Measurements from ENCODE around the gene DECR2. TPM values are rescaled to one million over a fixed set of nuclear protein-coding genes. Genes with fewer than 3 reads are reported as not detected.

DECR2 gene
- total RNA-seq, 2 experiments from 2014 or later = 8.0 to 14.4 TPM

DNA sequence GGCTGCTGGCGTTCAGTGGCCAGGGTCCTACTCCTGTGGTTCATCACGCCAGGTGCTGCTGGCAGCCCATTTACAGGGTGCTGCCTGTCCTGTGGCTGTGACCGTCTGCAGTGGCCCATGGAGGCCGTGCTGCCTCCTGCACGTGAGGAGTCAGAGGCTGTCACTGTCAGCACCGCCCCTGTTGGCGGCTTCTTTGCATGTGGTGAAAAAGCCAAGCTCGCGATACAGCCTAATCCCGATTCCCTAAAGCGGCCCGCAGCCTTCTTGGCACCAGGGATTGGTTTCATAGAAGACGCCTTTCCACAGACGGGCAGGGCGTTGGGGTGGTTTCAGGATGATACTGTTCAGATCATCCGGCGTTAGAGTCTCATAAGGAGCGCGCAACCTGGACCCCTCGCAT is 59.1 kb downstream of the DECR2 start:
- Histone ChIP-seq H3K27ac (ENCODE audit: low read depth, low read length, poor library complexity, severe bottlenecking) (no peak overlapping the region), H3K4me1 (ENCODE audit: insufficient read depth, low read length, poor library complexity, severe bottlenecking) (no peaks in the 10 kb centered on the region), H3K36me3 (ENCODE audit: insufficient read depth, low read length) (peaks cover 3% of the 10 kb centered on the region; the same call in 1 of the 2 replicates), H3K9me2 (ENCODE audit: insufficient read depth, low read length) (no peaks in the 10 kb centered on the region), H3K4me2 (ENCODE audit: low read length) (no peak overlapping the region), H3K79me2 (ENCODE audit: insufficient read depth, low read depth, low read length) (0 out of 2 replicates have a peak, but pooled peaks cover 4% of the 10 kb centered on the region), H3K9me3 (ENCODE audit: low read length) (no peaks in the 10 kb centered on the region), H2AFZ (ENCODE audit: low read length) (no peak overlapping the region), H3K4me3 (ENCODE audit: low read depth, low read length, poor library complexity, severe bottlenecking) (no peak overlapping the region), H4K20me1 (ENCODE audit: insufficient read depth, low read length) (no peaks in the 10 kb centered on the region)
- intact Hi-C loops (cut with micrococcal nuclease; ENCODE audit: unreplicated experiment) = no loop called here
- ChIA-PET POLR2A (no interaction called here), CTCF (ENCODE audit: unreplicated experiment) (no interaction called here)
- no peak for DNase-seq (ENCODE audit: low spot score)
- no peak for TF ChIP-seq EZH2phosphoT487 (IDR thresholded peaks at IDR 0.05; ENCODE audit: borderline replicate concordance, low read depth, low read length)
- BruUV-seq (replicated peaks) = no TSS peak

Small RNA genes lying within 50 kb of the gene (small RNA-seq; reads per million reads assigned to genes)
- gene RF00019 = not detected

Other genes starting within 250 kb of the DECR2 start
- gene HBZ, start 249.2 kb upstream of the DECR2 start, total RNA-seq (2014; rRNA removed; shearing (Covaris generic)) = not detected in 2 replicates
- not detected in 2 replicates for gene HBZ, start 249.2 kb upstream of the DECR2 start, total RNA-seq (2022)
- not detected in 2 replicates for gene HBM, start 235.9 kb upstream of the DECR2 start, total RNA-seq (2014; rRNA removed; shearing (Covaris generic))
- gene HBM, start 235.9 kb upstream of the DECR2 start, total RNA-seq (2022) = not detected in 2 replicates
- not detected in 2 replicates for gene HBA2, start 229.0 kb upstream of the DECR2 start, total RNA-seq (2014; rRNA removed; shearing (Covaris generic))
- not detected in 2 replicates for gene HBA2, start 229.0 kb upstream of the DECR2 start, total RNA-seq (2022)
- not detected in 2 replicates for gene HBA1, start 225.2 kb upstream of the DECR2 start, total RNA-seq (2014; rRNA removed; shearing (Covaris generic))
- gene HBA1, start 225.2 kb upstream of the DECR2 start, total RNA-seq (2022) = not detected in 2 replicates
- gene HBQ1, start 221.4 kb upstream of the DECR2 start, total RNA-seq (2014; rRNA removed; shearing (Covaris generic)) = not detected in 2 replicates
- gene HBQ1, start 221.4 kb upstream of the DECR2 start, total RNA-seq (2022) = not detected in 2 replicates
- 90.5 and 92.6 TPM in 2 replicates for gene LUC7L, start 172.4 kb upstream of the DECR2 start, total RNA-seq (2014; rRNA removed; shearing (Covaris generic))
- gene LUC7L, start 172.4 kb upstream of the DECR2 start, total RNA-seq (2022) = 81.4 and 90.6 TPM in 2 replicates
- gene FAM234A, start 167.1 kb upstream of the DECR2 start, total RNA-seq (2014; rRNA removed; shearing (Covaris generic)) = 8.1 and 10.9 TPM in 2 replicates
- 26.8 and 30.1 TPM in 2 replicates for gene FAM234A, start 167.1 kb upstream of the DECR2 start, total RNA-seq (2022)
- gene RGS11, start 125.9 kb upstream of the DECR2 start, total RNA-seq (2014; rRNA removed; shearing (Covaris generic)) = not detected in 2 replicates
- not detected in 2 replicates for gene RGS11, start 125.9 kb upstream of the DECR2 start, total RNA-seq (2022)
- gene ARHGDIG, start 121.3 kb upstream of the DECR2 start, total RNA-seq (2014; rRNA removed; shearing (Covaris generic)) = not detected in 2 replicates
- not detected in 2 replicates for gene ARHGDIG, start 121.3 kb upstream of the DECR2 start, total RNA-seq (2022)
- not detected in 2 replicates for gene PDIA2, start 118.7 kb upstream of the DECR2 start, total RNA-seq (2014; rRNA removed; shearing (Covaris generic))
- gene PDIA2, start 118.7 kb upstream of the DECR2 start, total RNA-seq (2022) = not detected in 2 replicates
- 30.3 and 30.6 TPM in 2 replicates for gene AXIN1, start 49.2 kb upstream of the DECR2 start, total RNA-seq (2014; rRNA removed; shearing (Covaris generic))
- gene AXIN1, start 49.2 kb upstream of the DECR2 start, total RNA-seq (2022) = 29.0 and 29.8 TPM in 2 replicates
- gene MRPL28, start 31.3 kb upstream of the DECR2 start, total RNA-seq (2014; rRNA removed; shearing (Covaris generic)) = 113 and 134 TPM in 2 replicates
- 78.1 and 84.6 TPM in 2 replicates for gene MRPL28, start 31.3 kb upstream of the DECR2 start, total RNA-seq (2022)
- 40.1 and 50.6 TPM in 2 replicates for gene PGAP6, start 19.9 kb upstream of the DECR2 start, total RNA-seq (2014; rRNA removed; shearing (Covaris generic))
- gene PGAP6, start 19.9 kb upstream of the DECR2 start, total RNA-seq (2022) = 34.3 and 41.2 TPM in 2 replicates
- 25.0 and 28.3 TPM in 2 replicates for gene NME4, start 4.7 kb upstream of the DECR2 start, total RNA-seq (2014; rRNA removed; shearing (Covaris generic))
- 24.3 and 25.0 TPM in 2 replicates for gene NME4, start 4.7 kb upstream of the DECR2 start, total RNA-seq (2022)
- gene RAB11FIP3, start 23.8 kb downstream of the DECR2 start, total RNA-seq (2014; rRNA removed; shearing (Covaris generic)) = 29.0 and 29.9 TPM in 2 replicates
- gene RAB11FIP3, start 23.8 kb downstream of the DECR2 start, total RNA-seq (2022) = 47.5 and 51.2 TPM in 2 replicates
- gene CAPN15, start 125.8 kb downstream of the DECR2 start, total RNA-seq (2014; rRNA removed; shearing (Covaris generic)) = 23.1 and 32.9 TPM in 2 replicates
- 43.9 and 54.0 TPM in 2 replicates for gene CAPN15, start 125.8 kb downstream of the DECR2 start, total RNA-seq (2022)
- not detected in 2 replicates for gene PRR35, start 158.5 kb downstream of the DECR2 start, total RNA-seq (2014; rRNA removed; shearing (Covaris generic))
- not detected in 2 replicates for gene PRR35, start 158.5 kb downstream of the DECR2 start, total RNA-seq (2022)
- gene NHLRC4, start 165.1 kb downstream of the DECR2 start, total RNA-seq (2014; rRNA removed; shearing (Covaris generic)) = 3.7 and 4.2 TPM in 2 replicates
- gene NHLRC4, start 165.1 kb downstream of the DECR2 start, total RNA-seq (2022) = 2.5 and 2.6 TPM in 2 replicates
- gene PIGQ, start 168.1 kb downstream of the DECR2 start, total RNA-seq (2014; rRNA removed; shearing (Covaris generic)) = 32.3 and 39.0 TPM in 2 replicates
- gene PIGQ, start 168.1 kb downstream of the DECR2 start, total RNA-seq (2022) = 51.4 and 54.2 TPM in 2 replicates
- gene RAB40C, start 188.2 kb downstream of the DECR2 start, total RNA-seq (2014; rRNA removed; shearing (Covaris generic)) = 18.2 and 20.9 TPM in 2 replicates
- gene RAB40C, start 188.2 kb downstream of the DECR2 start, total RNA-seq (2022) = 18.3 and 19.3 TPM in 2 replicates
- 0.46 and 0.47 TPM in 2 replicates for gene WFIKKN1, start 229.1 kb downstream of the DECR2 start, total RNA-seq (2014; rRNA removed; shearing (Covaris generic))
- 0.81 and 1.2 TPM in 2 replicates for gene WFIKKN1, start 229.1 kb downstream of the DECR2 start, total RNA-seq (2022)
- gene METTL26, start 234.4 kb downstream of the DECR2 start, total RNA-seq (2014; rRNA removed; shearing (Covaris generic)) = 135 and 152 TPM in 2 replicates
- 83.9 and 99.0 TPM in 2 replicates for gene METTL26, start 234.4 kb downstream of the DECR2 start, total RNA-seq (2022)
- gene MCRIP2, start 239.9 kb downstream of the DECR2 start, total RNA-seq (2014; rRNA removed; shearing (Covaris generic)) = 62.8 and 63.2 TPM in 2 replicates
- 47.8 and 64.1 TPM in 2 replicates for gene MCRIP2, start 239.9 kb downstream of the DECR2 start, total RNA-seq (2022)
- gene WDR90, start 247.5 kb downstream of the DECR2 start, total RNA-seq (2014; rRNA removed; shearing (Covaris generic)) = 77.6 and 110 TPM in 2 replicates
- 143 and 153 TPM in 2 replicates for gene WDR90, start 247.5 kb downstream of the DECR2 start, total RNA-seq (2022)

Data from OCI-LY7 (cell line).